Stomach smooth muscle (tissue), 2 donors: ENCODE measurements around the gene ACTA1.
"Not testable (repeated sequence)": the region's sequence is repeated elsewhere in the genome, so short reads cannot be mapped to it uniquely, and the experiment has no call there.

ENCODE experiments used
- H3K27ac ChIP-seq: one replicate; pipeline ENCODE4 v1.7.0; 2013; ENCODE audit warnings: mild to moderate bottlenecking, low read length, inconsistent platforms
- H3K27me3 ChIP-seq, 2 donors: one replicate each; pipeline ENCODE4 v1.7.0; 2013; ENCODE audit warnings: low read length in 2 of 2; ENCODE audit not compliant: insufficient read depth in 2 of 2, control insufficient read depth in 1 of 2
- H3K36me3 ChIP-seq, 2 donors: one replicate each; pipeline ENCODE4 v1.7.0; 2013; ENCODE audit warnings: low read length in 2 of 2; ENCODE audit not compliant: control insufficient read depth in 2 of 2, insufficient read depth in 2 of 2
- H3K4me1 ChIP-seq: one replicate; pipeline ENCODE4 v1.7.0; 2013; ENCODE audit warnings: low read length; ENCODE audit not compliant: control insufficient read depth, insufficient read depth
- H3K4me3 ChIP-seq, 2 donors: one replicate each; pipeline ENCODE4 v1.7.0; 2013; ENCODE audit warnings: low read length in 2 of 2
- H3K9ac ChIP-seq, 2 donors: one replicate each; pipeline ENCODE4 v1.7.0; 2013; ENCODE audit warnings: low read length in 2 of 2, mild to moderate bottlenecking in 1 of 2
- H3K9me3 ChIP-seq, 2 donors: one replicate each; pipeline ENCODE4 v1.7.0; 2013; ENCODE audit warnings: low read length in 2 of 2; ENCODE audit not compliant: control insufficient read depth in 2 of 2
- donor health status: healthy.
- donor health status: Pancreatic carcinoma.

Gene ACTA1

DNA sequence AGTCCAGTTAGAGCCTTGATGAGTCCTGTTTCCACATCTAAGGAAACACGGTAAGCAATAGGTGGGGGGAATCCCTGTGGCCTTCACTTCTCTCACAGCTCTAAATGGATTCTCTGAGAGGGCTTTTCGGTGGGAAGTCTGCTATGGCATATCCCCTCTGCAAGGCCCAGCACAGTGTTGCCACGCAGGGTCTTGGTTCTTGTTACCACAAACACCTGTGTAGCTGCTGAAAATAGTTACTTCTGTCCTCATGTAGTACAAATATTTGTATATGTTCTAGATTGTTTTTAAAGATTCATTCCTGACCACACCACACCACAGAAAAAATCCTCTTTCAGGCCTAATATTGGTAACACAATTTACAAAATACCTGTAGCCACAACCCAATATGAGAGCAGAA, 5.6 kb downstream of the ACTA1 start:
- no peak overlapping the region for H3K9ac ChIP-seq
- H3K9me3 ChIP-seq = no peaks in the 10 kb centered on the region
- peaks cover 25% of the 10 kb centered on the region for H3K4me1 ChIP-seq
- H3K27ac ChIP-seq = no peak overlapping the region
- no peak overlapping the region for H3K4me3 ChIP-seq
- H3K36me3 ChIP-seq = no peaks in the 10 kb centered on the region
- H3K27me3 ChIP-seq = peaks cover 36 to 39% of the 10 kb centered on the region in 2 donors

DNA sequence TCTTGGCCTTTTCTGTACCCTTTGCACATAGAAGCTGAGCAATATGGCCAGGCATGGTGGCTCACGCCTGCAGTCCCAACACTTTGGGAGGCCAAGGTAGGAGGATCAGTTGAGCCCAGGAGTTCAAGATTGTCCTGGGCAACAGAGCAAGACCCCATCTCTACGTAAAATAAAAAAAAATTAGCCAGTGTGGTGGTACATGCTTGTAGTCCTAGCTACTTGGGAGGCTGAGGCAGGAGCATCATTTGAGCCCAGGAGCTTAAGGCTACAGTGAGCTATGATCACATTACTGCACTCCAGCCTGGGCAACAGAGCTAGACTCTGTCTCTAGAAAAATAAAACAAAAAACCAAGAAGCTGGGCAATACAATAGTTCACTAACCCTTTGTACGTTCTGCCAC, 6.3 kb downstream of the ACTA1 start:
- Histone ChIP-seq H3K27me3 (peaks cover 29 to 32% of the 10 kb centered on the region in 2 donors), H3K9ac (no peak overlapping the region), H3K4me3 (no peak overlapping the region), H3K36me3 (no peaks in the 10 kb centered on the region), H3K9me3 (peaks cover 0 to 3% of the 10 kb centered on the region in 2 donors), H3K4me1 (peaks cover 19% of the 10 kb centered on the region), H3K27ac (no peak overlapping the region)

DNA sequence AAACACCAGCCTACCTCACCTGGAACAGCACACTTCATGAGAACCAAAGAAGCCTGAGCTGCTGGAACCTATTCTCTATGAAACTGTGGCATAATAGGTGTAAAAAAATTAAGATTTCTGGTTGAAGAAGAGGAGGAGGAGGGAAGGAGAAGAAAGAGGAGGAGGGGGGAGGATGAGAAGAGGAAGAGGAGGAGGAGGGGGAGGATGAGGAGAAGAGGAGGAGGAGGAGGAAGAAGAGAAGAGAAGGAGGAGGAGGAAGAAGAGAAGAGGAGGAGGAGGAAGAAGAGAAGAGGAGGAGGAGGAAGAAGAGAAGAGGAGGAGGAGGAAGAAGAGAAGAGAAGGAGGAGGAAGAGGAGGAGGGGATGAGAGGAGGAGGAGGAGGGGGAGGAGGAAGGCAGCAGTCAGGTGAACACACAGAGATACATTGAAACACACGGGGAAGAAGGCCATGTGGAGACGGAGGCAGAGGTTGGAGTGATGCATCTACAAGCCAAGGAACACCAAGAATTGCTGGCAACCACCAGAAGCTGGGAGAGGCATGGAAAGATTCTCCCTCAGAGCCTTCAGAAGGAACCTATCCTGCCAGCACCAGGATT, 8.2 kb downstream of the ACTA1 start:
- Histone ChIP-seq H3K27me3 (peaks cover 12 to 17% of the 10 kb centered on the region in 2 donors), H3K36me3 (no peaks in the 10 kb centered on the region), H3K9ac (no peak overlapping the region), H3K4me1 (peaks cover 2% of the 10 kb centered on the region), H3K4me3 (no peak overlapping the region), H3K9me3 (peaks cover 0 to 3% of the 10 kb centered on the region in 2 donors), H3K27ac (no peak overlapping the region)

DNA sequence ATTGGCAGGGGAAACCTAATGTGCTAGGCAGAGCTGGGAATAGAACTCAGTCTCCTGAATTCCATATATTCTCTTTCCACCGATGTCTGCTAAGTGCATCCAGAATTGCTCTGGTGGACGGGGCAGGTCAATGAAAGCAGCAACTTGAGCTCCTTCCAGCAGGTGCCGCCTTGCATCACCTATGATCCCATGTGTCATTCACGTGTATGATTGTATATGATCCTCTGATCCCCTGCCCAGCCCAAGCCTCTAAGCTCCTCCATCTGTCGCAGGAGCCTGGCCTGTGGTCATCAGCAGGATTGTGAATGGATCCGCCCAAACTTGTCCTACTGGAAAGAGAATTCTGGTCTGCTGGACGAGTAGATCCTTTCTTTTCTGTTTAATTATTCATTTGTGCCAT, 13.1 kb downstream of the ACTA1 start:
- H3K9me3 ChIP-seq = peaks cover 0 to 3% of the 10 kb centered on the region in 2 donors
- H3K36me3 ChIP-seq = no peaks in the 10 kb centered on the region
- H3K4me3 ChIP-seq = no peak overlapping the region
- H3K27me3 ChIP-seq = peaks cover 0 to 4% of the 10 kb centered on the region in 2 donors
- H3K4me1 ChIP-seq = no peaks in the 10 kb centered on the region
- H3K27ac ChIP-seq = no peak overlapping the region
- no peak overlapping the region for H3K9ac ChIP-seq

DNA sequence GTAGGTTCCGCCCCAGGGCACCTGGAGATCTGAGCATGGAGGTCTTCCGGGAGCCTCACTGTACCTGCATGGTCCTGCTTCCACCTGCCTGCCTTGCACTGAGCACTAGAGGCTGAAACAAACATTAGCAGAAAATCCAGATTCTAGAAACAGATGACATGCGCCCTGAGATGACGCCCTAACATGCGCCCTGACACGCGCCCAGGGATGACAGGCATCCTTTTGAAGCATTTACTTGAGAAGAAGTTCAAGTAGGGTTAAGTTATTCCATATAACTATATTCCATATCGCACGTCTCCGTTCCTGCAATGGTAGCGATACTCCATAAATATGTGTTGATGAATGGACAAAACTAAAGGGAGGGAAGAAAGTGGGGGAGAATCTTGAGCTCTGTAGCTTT, 13.7 kb downstream of the ACTA1 start:
- Histone ChIP-seq H3K9me3 (peaks cover 0 to 3% of the 10 kb centered on the region in 2 donors), H3K4me1 (no peaks in the 10 kb centered on the region), H3K27ac (no peak overlapping the region), H3K36me3 (no peaks in the 10 kb centered on the region), H3K9ac (no peak overlapping the region), H3K4me3 (no peak overlapping the region), H3K27me3 (peaks cover 0 to 4% of the 10 kb centered on the region in 2 donors)

DNA sequence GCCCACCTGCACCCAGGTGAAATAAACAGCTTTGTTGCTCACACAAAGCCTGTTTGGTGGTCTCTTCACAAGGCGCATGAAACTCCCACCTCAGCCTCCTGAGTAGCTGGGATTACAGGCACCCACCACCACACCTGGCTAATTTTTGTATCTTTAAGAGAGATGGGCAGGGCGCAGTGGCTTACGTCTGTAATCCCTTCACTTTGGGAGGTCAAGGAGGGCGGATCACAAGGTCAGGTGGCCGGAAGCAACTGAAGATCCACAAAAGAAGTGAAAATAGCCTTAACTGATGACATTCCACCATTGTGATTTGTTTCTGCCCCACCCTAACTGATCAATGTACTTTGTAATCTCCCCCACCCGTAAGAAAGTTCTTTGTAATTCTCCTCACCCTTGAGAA, 15.3 kb downstream of the ACTA1 start:
- not testable (repeated sequence) for H3K4me1 ChIP-seq, H3K9ac ChIP-seq, H3K36me3 ChIP-seq, H3K27me3 ChIP-seq, H3K9me3 ChIP-seq, H3K4me3 ChIP-seq, H3K27ac ChIP-seq

DNA sequence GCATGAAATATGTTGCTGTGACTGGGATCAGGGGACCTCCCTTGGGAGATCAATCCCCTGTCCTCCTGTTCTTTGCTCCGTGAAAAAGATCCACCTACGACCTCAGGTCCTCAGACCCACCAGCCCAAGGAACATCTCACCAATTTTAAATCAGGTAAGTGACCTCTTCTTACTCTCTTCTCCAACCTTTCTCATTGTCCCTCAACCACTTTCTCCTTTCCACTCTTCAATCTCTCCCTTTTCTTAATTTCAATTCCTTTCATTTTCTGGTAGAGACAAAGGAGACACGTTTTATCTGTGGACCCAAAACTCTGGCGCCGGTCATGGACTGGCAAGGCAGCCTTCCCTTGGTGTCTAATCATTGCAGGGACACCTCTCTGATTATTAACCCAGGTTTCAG, 21.1 kb downstream of the ACTA1 start:
- H3K36me3 ChIP-seq, H3K27me3 ChIP-seq, H3K27ac ChIP-seq, H3K9me3 ChIP-seq, H3K4me3 ChIP-seq, H3K9ac ChIP-seq: not testable (repeated sequence)
- H3K4me1 ChIP-seq = peaks cover 26% of the 10 kb centered on the region

DNA sequence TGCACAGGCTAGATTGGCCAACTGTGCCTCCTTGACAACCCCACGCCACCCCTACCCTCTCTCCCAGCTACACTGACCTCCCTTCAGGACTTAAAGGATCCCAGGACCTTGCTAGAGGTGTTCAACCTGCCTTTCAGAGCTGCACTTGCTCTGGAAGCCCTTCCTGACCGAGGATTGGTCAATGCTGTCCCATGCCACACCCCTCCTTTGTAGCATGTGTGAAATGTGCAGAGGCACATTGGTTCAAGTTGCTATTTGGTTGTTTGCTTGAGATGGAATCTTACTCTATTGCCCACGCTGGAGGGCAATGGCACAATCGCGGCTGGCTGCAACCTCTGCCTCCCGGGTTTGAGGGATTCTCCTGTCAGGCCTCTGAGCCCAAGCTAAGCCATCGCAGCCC, 21.8 kb downstream of the ACTA1 start:
- Histone ChIP-seq H3K9ac (no peak overlapping the region), H3K9me3 (no peaks in the 10 kb centered on the region), H3K27me3 (peaks cover 11 to 14% of the 10 kb centered on the region in 2 donors), H3K36me3 (no peaks in the 10 kb centered on the region), H3K4me3 (no peak overlapping the region), H3K27ac (no peak overlapping the region), H3K4me1 (peaks cover 33% of the 10 kb centered on the region)

DNA sequence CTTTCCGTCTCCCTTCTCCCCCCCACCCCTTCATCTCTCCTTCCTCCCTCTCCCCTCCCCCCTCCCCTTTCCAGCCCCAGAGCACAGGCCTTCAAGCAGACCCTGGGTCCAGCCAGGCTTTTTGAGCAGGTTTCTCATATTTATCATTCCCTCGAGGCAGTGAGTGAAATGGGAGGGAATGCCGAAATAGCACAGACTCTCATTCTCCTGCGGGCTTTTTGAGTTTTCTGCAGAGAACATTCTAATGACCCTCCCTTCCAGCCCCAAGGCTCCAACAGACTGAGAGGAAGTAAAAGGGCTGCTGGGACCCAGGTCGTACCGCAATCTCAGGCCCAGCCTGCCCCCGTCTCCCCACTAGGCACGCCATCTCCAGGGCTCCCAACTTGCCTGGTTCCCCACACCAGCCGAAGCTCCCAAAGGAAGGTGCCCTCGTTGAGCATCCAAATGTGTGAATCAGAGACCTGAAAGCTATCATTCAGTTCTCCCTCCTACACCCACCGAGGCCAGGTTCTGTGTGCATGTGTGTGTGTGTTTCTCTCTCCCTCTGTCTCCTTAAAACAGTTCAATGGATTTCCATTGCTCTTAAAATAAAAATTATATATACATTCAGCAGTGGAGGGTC, 22.3 kb downstream of the ACTA1 start:
- H3K27ac ChIP-seq = no peak overlapping the region
- H3K4me3 ChIP-seq = no peak overlapping the region
- H3K9ac ChIP-seq = no peak overlapping the region
- H3K27me3 ChIP-seq = peaks cover 11 to 16% of the 10 kb centered on the region in 2 donors
- H3K4me1 ChIP-seq = peaks cover 35% of the 10 kb centered on the region
- H3K9me3 ChIP-seq = no peaks in the 10 kb centered on the region
- no peaks in the 10 kb centered on the region for H3K36me3 ChIP-seq

DNA sequence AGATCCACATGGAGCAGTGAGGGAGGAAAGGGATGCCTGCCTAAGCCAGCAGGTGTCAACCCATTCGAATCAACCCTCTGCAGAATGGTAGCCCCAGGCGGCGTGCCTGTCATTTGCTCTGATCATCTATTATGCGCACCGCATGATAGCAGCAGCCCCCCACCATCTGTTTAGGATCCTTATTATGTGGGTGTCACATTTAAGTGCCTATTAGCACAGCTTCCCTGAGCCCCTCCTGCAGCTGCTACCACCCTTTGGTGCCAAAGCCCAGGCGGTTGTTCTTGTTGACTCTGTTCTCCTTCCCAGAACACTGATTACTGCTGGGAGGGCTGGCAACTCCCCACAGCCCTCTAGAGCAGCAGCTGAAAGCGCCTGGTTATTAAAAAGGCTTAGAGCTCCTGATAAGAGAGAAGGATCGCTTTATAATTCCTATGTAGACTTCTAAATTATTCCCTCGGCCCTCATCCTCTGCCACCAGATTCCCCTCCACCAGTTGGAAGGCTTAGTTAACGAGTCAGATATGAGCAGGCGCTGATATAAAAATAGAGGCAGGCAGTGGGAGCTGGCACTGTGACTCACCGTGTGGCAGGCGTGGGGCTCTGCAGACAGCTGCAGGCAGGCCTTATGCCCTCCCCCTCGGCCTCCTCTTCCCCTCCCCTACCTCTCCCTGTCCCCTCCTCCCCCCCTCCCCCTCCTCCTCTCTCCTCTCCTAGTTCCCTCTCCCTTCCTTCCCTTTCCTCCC, 23.0 kb downstream of the ACTA1 start:
- H3K27ac ChIP-seq = peak overlapping the region; percentile 18
- H3K36me3 ChIP-seq = no peaks in the 10 kb centered on the region
- peak overlapping the region; percentile 40 to 44 for H3K4me3 ChIP-seq
- H3K9me3 ChIP-seq = no peaks in the 10 kb centered on the region
- peak overlapping the region; percentile 36 to 45 for H3K9ac ChIP-seq
- H3K4me1 ChIP-seq = peaks cover 35% of the 10 kb centered on the region
- H3K27me3 ChIP-seq = peaks cover 11 to 21% of the 10 kb centered on the region in 2 donors

DNA sequence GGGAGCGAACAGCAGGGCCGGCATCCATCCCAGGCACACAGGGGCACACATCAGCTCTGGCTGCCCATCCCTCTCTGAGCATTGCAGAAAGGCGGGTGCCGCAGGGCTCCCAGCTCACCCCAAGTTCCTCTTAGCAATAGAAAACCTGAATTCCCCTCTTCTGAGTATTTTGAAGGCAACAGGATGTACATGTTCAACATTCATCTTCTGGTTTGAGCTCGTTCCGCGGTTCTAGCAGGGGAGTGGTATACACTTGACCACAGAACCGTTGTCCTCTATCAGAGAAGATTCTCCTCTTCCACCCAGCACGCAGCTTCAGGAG, 23.6 kb downstream of the ACTA1 start:
- peaks cover 35% of the 10 kb centered on the region for H3K4me1 ChIP-seq

More for the DNA sequence above, 23.6 kb downstream of the ACTA1 start:
- Histone ChIP-seq H3K27me3 (peaks cover 11 to 21% of the 10 kb centered on the region in 2 donors), H3K4me3 (peak overlapping the region; percentile 40 to 44), H3K9ac (peak overlapping the region in 1 of 2 donors; percentile 45), H3K27ac (peak overlapping the region; percentile 18), H3K36me3 (no peaks in the 10 kb centered on the region), H3K9me3 (no peaks in the 10 kb centered on the region)
